ENCODE results near the gene FOXJ3.

Gene FOXJ3

GRCh38 chr1:42206164-42206563 lies 128.9 kb downstream of the FOXJ3 start:
- Histone ChIP-seq H3K27me3 (no peaks in the 10 kb centered on the region), H3K9me3 (no peaks in the 10 kb centered on the region), H3K4me3 (ENCODE audit: low read depth in 1 of 2, low read length in 1 of 2) (no peak overlapping the region), H3K36me3 (peaks cover 9% of the 10 kb centered on the region), H3K4me1 (ENCODE audit: control insufficient read depth in 1 of 2, insufficient read depth in 1 of 2, low read depth in 1 of 2, low read length in 1 of 2) (no peaks in the 10 kb centered on the region), H3K27ac (no peak overlapping the region)
- TF ChIP-seq CTCF (IDR thresholded peaks at IDR 0.05): no peak

GRCh38 chr1:42201986-42202385 lies 133.0 kb downstream of the FOXJ3 start:
- Histone ChIP-seq H3K4me3 (ENCODE audit: low read depth in 1 of 2, low read length in 1 of 2) (no peak overlapping the region), H3K36me3 (peaks cover 18% of the 10 kb centered on the region), H3K27ac (no peak overlapping the region), H3K4me1 (ENCODE audit: control insufficient read depth in 1 of 2, insufficient read depth in 1 of 2, low read depth in 1 of 2, low read length in 1 of 2) (no peaks in the 10 kb centered on the region), H3K27me3 (no peaks in the 10 kb centered on the region), H3K9me3 (no peaks in the 10 kb centered on the region)
- TF ChIP-seq CTCF (IDR thresholded peaks at IDR 0.05): no peak

- Histone ChIP-seq H3K27me3 (no peaks in the 10 kb centered on the region), H3K27ac (no peak overlapping the region), H3K9me3 (no peaks in the 10 kb centered on the region), H3K36me3 (peaks cover 47% of the 10 kb centered on the region), H3K4me3 (ENCODE audit: low read depth in 1 of 2, low read length in 1 of 2) (no peak overlapping the region), H3K4me1 (ENCODE audit: control insufficient read depth in 1 of 2, insufficient read depth in 1 of 2, low read depth in 1 of 2, low read length in 1 of 2) (no peaks in the 10 kb centered on the region)
- no peak for TF ChIP-seq CTCF (IDR thresholded peaks at IDR 0.05)
Measured at GRCh38 chr1:42198251-42198650, 136.8 kb downstream of the FOXJ3 start.

- no peak overlapping the region for H3K27ac ChIP-seq
- H3K4me1 ChIP-seq (ENCODE audit: control insufficient read depth in 1 of 2, insufficient read depth in 1 of 2, low read depth in 1 of 2, low read length in 1 of 2): no peaks in the 10 kb centered on the region
- peaks cover 3% of the 10 kb centered on the region for H3K9me3 ChIP-seq
- H3K4me3 ChIP-seq (ENCODE audit: low read depth in 1 of 2, low read length in 1 of 2): no peak overlapping the region
- no peak for TF ChIP-seq CTCF (IDR thresholded peaks at IDR 0.05)
- no peaks in the 10 kb centered on the region for H3K27me3 ChIP-seq
- H3K36me3 ChIP-seq: peaks cover 54% of the 10 kb centered on the region
Measured at GRCh38 chr1:42195841-42196240, 139.2 kb downstream of the FOXJ3 start.

- Histone ChIP-seq H3K4me1 (ENCODE audit: control insufficient read depth in 1 of 2, insufficient read depth in 1 of 2, low read depth in 1 of 2, low read length in 1 of 2) (no peaks in the 10 kb centered on the region), H3K36me3 (peaks cover 68% of the 10 kb centered on the region), H3K27ac (no peak overlapping the region), H3K9me3 (peaks cover 3% of the 10 kb centered on the region), H3K4me3 (ENCODE audit: low read depth in 1 of 2, low read length in 1 of 2) (no peak overlapping the region), H3K27me3 (no peaks in the 10 kb centered on the region)
- TF ChIP-seq CTCF (IDR thresholded peaks at IDR 0.05): no peak
Measured at GRCh38 chr1:42192106-42192505, 142.9 kb downstream of the FOXJ3 start.

- Histone ChIP-seq H3K4me1 (ENCODE audit: control insufficient read depth in 1 of 2, insufficient read depth in 1 of 2, low read depth in 1 of 2, low read length in 1 of 2) (no peaks in the 10 kb centered on the region), H3K27me3 (no peaks in the 10 kb centered on the region), H3K27ac (no peak overlapping the region), H3K4me3 (ENCODE audit: low read depth in 1 of 2, low read length in 1 of 2) (no peak overlapping the region), H3K9me3 (peaks cover 3% of the 10 kb centered on the region), H3K36me3 (peaks cover 68% of the 10 kb centered on the region)
- no peak for TF ChIP-seq CTCF (IDR thresholded peaks at IDR 0.05)
Measured at GRCh38 chr1:42191319-42191718, 143.7 kb downstream of the FOXJ3 start.

Data from neutrophil (primary cell).